ENCODE results near the gene MRPL40.
A peak's percentile ranks its signal among the peaks of the same experiment; 100 is the strongest.
"Not testable (repeated sequence)": the region's sequence is repeated elsewhere in the genome, so short reads cannot be mapped to it uniquely, and the experiment has no call there.

Gene MRPL40

GRCh38 chr22:19443544-19444211 is 11.3 kb downstream of the MRPL40 start:
- DNase-seq: no peak

- DNase-seq: not testable (repeated sequence)
Observed at GRCh38 chr22:19445279-19445982, 13.1 kb downstream of the MRPL40 start.

GRCh38 chr22:19446603-19447329 is 14.4 kb downstream of the MRPL40 start:
- DNase-seq: no peak

GRCh38 chr22:19447330-19448075 is 15.2 kb downstream of the MRPL40 start, which contains the start of gene C22orf39:
C22orf39 (minus strand) TSS chr22:19447711; CDS start chr22:19447688, 23 bp downstream.
- DNase-seq: peak; percentile 73

- DNase-seq: no peak
Observed at GRCh38 chr22:19448076-19448607, 15.8 kb downstream of the MRPL40 start.

- no peak for DNase-seq
Observed at GRCh38 chr22:19448739-19449421, 16.5 kb downstream of the MRPL40 start.

- no peak for DNase-seq
Observed at GRCh38 chr22:19449422-19449767, 17.1 kb downstream of the MRPL40 start.

- DNase-seq: no peak
Observed at GRCh38 chr22:19450363-19451175, 18.2 kb downstream of the MRPL40 start.

GRCh38 chr22:19451570-19451969 is 19.2 kb downstream of the MRPL40 start:
- no peak for DNase-seq

GRCh38 chr22:19453718-19454117 is 21.4 kb downstream of the MRPL40 start:
- no peak for DNase-seq

- no peak for DNase-seq
Observed at GRCh38 chr22:19454156-19454555, 21.8 kb downstream of the MRPL40 start.

GRCh38 chr22:19455033-19455432 is 22.7 kb downstream of the MRPL40 start:
- DNase-seq: no peak

- no peak for DNase-seq
Observed at GRCh38 chr22:19455585-19456370, 23.4 kb downstream of the MRPL40 start.

GRCh38 chr22:19456541-19456940 is 24.2 kb downstream of the MRPL40 start:
- no peak for DNase-seq

GRCh38 chr22:19457828-19458428 is 25.6 kb downstream of the MRPL40 start:
- no peak for DNase-seq

GRCh38 chr22:19460036-19460435 is 27.7 kb downstream of the MRPL40 start:
- no peak for DNase-seq

GRCh38 chr22:19461506-19461905 is 29.2 kb downstream of the MRPL40 start:
- no peak for DNase-seq

- DNase-seq: no peak
Observed at GRCh38 chr22:19463008-19463407, 30.7 kb downstream of the MRPL40 start.

- no peak for DNase-seq
Observed at GRCh38 chr22:19463491-19464469, 31.4 kb downstream of the MRPL40 start.

Data from NCI-H226 (cell line).